ENCODE results near the gene METTL17.
"Not testable (repeated sequence)": the region's sequence is repeated elsewhere in the genome, so short reads cannot be mapped to it uniquely, and the experiment has no call there.

Gene METTL17, protein sequence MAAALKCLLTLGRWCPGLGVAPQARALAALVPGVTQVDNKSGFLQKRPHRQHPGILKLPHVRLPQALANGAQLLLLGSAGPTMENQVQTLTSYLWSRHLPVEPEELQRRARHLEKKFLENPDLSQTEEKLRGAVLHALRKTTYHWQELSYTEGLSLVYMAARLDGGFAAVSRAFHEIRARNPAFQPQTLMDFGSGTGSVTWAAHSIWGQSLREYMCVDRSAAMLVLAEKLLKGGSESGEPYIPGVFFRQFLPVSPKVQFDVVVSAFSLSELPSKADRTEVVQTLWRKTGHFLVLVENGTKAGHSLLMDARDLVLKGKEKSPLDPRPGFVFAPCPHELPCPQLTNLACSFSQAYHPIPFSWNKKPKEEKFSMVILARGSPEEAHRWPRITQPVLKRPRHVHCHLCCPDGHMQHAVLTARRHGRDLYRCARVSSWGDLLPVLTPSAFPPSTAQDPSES

DNA sequence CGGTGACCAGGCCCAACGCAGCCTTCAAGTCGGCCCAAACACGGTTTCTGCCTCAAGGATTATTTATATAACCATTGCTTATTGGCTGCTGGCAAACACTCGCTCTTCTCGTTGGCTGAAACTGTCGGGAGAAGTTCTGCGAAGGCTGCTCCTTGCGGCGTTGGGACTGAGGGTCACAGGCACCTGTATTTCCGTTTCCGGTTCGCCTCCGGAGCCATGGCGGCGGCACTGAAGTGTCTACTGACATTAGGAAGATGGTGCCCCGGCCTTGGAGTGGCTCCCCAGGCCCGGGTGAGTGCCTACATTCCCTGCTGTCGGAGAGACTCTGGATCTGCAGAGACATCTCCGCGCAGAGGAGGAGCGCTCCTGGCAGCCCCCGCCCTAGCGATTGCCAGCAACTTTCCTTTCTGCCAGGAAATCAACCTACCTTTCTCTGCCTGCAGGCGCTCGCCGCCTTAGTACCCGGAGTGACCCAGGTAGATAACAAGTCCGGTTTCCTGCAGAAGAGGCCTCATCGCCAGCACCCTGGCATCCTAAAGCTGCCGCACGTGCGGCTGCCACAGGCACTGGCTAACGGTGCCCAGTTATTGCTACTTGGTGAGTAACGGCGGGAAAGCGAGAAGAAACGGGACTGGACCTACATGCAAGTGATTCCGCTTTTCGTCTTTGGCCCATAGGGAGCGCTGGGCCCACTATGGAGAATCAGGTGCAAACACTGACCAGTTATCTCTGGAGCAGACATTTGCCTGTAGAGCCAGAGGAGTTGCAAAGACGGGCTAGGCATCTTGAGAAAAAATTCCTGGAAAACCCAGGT, at the start of gene METTL17:
TSS of gene METTL17 (plus strand) at position 194 of the 814 bp plus-strand sequence. CDS start at position 217, 23 bp downstream.
- TF ChIP-seq, protein P1, sequence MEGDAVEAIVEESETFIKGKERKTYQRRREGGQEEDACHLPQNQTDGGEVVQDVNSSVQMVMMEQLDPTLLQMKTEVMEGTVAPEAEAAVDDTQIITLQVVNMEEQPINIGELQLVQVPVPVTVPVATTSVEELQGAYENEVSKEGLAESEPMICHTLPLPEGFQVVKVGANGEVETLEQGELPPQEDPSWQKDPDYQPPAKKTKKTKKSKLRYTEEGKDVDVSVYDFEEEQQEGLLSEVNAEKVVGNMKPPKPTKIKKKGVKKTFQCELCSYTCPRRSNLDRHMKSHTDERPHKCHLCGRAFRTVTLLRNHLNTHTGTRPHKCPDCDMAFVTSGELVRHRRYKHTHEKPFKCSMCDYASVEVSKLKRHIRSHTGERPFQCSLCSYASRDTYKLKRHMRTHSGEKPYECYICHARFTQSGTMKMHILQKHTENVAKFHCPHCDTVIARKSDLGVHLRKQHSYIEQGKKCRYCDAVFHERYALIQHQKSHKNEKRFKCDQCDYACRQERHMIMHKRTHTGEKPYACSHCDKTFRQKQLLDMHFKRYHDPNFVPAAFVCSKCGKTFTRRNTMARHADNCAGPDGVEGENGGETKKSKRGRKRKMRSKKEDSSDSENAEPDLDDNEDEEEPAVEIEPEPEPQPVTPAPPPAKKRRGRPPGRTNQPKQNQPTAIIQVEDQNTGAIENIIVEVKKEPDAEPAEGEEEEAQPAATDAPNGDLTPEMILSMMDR (conservative IDR thresholded peaks at IDR 0.05; ENCODE audit: low read length), result peak; percentile 40
- peak; percentile 98 for DNase-seq (ENCODE audit: low read depth)
- peak within 1 kb of the TSS; percentile 92 for H3K4me3 ChIP-seq (ENCODE audit: low read length)

DNA sequence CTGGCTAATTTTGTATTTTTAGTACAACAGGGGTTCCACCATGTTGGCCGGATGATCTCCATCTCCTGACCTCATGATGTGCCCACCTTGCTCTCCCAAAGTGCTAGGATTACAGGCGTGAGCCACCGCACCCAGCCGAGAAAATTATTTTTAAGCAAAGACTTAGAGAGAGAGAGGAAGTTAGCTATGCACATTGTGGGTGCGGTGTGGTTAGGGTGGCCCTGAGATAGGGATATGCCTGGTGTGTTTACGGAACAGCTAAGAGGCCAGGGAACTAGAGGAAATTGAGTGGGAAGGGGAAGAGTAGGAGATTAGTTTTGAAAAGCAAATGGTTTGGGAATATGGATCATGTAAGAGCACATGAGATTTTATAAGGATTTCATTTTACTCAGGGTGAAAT, 44.6 kb upstream of the METTL17 start:
- not testable (repeated sequence) for H3K4me3 ChIP-seq (ENCODE audit: low read length); DNase-seq (ENCODE audit: low read depth)

DNA sequence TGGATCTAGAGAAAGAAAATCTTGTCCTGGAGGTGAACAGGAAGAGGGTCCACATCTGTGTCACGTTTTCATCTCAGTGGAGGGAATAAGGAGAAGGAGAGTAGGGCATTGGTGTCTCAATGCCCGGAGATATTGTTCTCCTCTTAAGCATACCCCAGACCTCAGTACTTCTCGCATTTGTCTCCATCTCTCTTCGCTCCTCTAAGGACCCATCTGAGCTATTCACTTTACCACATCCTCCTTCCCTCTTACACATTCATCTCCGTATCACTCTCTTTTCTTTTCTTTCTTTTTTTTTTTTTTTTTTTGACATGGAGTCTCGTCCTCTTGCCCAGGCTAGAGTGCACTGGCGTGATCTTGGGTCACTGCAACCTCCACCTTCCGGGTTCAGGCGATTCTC, 43.1 kb upstream of the METTL17 start:
- not testable (repeated sequence) for DNase-seq (ENCODE audit: low read depth); H3K4me3 ChIP-seq (ENCODE audit: low read length)

DNA sequence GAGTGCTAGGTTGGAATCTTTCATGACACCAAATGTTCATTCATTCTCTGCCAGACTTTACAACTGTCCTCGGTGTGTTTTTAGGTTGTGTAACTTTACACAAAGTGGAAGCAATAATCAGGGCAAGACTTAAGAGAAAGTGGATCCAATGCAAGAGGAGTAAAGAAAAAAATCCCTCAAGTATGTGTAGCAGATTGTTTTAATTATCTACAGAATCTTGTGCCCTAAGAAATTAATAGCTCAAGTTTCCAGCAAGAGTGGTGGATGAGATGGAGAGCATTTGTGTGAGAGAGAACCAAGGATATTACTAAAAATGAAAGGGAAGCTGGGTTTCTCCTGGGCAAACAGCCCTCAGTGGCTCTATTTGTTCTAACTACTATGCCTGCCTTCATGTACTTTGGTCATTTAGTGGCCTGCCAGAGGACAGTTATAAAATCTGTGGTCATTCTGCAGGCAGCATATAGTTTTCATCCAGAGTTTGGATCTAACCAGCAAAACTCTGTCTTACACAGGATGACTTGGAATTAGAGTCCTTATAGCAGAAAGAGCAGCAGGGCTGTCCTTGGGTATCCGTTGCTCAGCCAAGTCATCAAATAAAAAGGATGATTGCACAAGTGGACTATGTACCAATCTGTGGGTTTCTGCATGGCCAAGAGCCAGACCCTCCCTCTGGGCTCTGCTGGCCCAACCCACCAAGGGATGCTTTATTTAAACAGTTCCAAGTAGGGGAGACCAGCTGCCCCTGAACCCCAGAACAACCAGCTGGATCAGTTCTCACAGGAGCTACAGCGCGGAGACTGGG, 34.8 kb upstream of the METTL17 start, which contains the start of gene RNASE2:
TSS of gene RNASE2 (plus strand) at position 752 of the 802 bp plus-strand sequence. CDS start 285 bp downstream, outside the sequence.
- not testable (repeated sequence) for H3K4me3 ChIP-seq (ENCODE audit: low read length)
- peak; percentile 36 for DNase-seq (ENCODE audit: low read depth)

DNA sequence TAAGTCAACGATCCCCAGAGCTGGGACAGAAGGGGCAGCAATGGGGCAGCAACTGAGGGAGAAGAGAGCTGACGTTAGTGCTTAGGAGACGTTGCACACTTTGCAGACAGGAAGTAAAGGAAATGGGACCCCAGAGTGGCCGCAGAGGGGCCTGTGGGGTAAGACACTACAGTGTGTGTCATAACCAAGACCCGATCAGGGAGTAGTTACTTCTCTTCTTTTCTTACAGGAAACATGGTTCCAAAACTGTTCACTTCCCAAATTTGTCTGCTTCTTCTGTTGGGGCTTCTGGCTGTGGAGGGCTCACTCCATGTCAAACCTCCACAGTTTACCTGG, 34.3 kb upstream of the METTL17 start:
- H3K4me3 ChIP-seq (ENCODE audit: low read length); DNase-seq (ENCODE audit: low read depth): not testable (repeated sequence)

DNA sequence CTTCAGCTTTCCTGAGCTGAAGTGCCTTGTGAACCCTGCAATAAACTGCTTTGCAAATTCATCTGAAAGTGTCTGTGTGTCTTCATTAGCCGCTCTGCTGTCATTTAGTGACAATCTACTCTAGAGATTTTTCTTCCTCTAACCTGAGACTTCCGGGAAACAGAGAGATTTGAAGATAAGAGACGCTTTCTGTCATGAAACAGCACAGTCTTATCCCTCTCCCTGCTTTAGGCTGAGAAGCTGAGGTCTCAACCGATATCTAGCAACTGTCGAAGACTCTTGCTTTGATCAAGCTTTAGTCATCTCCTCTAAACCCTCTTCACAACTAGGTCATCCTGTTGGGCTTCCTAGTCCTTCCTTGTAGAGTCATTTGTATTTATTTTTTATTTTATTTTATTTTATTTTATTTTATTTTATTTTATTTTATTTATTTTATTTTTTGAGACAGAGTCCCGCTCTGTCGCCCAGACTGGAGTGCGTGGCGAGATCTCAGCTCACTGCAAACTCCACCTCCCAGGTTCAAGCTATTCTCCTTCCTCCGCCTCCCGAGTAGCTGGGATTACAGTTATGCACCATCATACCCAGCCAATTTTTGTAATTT, 33.3 kb upstream of the METTL17 start:
- H3K4me3 ChIP-seq (ENCODE audit: low read length), result no peak overlapping the region
- TF ChIP-seq, protein P1 (conservative IDR thresholded peaks at IDR 0.05; ENCODE audit: low read length), result no peak
- DNase-seq (ENCODE audit: low read depth), result no peak

DNA sequence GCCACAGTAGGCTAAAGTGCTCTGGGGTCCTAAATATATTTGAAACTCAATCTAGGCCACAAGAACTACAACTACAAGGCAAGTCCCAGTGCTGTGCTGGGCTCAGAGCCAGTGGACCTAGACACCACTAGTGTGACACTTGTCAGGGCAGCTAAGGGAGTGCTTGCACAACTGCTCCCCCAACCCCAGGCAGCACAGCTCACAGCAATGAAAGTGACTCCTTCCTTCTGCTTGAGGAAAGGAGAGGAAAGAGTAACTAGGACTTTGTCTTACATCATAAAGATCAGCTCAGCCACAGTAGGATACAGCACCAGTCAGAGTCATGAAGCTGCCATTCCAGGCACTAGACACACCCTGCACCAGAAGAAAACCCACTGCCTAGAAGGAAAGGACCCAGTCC, 30.8 kb upstream of the METTL17 start:
- not testable (repeated sequence) for DNase-seq (ENCODE audit: low read depth); H3K4me3 ChIP-seq (ENCODE audit: low read length)

DNA sequence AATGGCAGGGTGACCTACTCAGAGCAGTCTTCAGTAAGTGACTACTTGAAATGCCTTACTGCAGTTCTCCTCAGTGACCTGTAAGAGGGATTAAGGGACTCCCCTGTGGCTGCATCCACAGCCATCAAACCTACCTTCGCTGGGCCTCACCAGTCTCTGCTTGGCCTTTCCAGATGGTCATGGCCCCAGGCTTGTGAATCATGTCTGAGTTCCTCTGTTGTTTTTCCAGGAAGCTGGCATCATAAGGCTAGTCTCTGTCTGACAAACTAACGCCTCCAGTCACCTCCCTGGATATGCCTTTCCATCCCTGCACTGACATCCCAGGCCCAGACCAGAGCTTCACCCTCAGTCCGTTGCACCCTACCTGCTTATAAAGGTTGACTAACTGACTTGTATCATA, 20.4 kb upstream of the METTL17 start:
- TF ChIP-seq, protein P1 (conservative IDR thresholded peaks at IDR 0.05; ENCODE audit: low read length), result no peak
- no peak overlapping the region for H3K4me3 ChIP-seq (ENCODE audit: low read length)
- no peak for DNase-seq (ENCODE audit: low read depth)

DNA sequence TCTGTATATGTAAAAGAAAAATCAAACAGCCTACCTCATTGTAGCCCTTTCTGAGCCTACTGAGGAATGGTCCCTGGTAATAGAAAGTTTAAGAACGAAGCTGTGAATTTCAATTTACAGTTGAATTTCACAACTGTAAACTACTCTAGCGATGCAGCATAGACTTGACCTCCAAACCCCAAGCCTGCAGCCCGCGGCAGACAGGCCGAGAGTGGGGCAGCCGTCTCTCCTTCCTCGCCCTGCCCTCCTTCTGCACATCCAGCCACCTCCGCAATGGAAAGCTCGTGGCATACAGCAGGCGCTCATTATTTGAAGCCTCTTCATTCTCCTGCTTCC, 19.2 kb upstream of the METTL17 start:
- peak overlapping the region; percentile 82 for H3K4me3 ChIP-seq (ENCODE audit: low read length)
- TF ChIP-seq, protein P1 (conservative IDR thresholded peaks at IDR 0.05; ENCODE audit: low read length), result no peak
- no peak for DNase-seq (ENCODE audit: low read depth)
